Measurements from ENCODE around the gene GATD1. TPM values are rescaled to one million over a fixed set of nuclear protein-coding genes. Genes with fewer than 3 reads are reported as not detected.

The GATD1 gene
- total and polyA plus RNA-seq, 9 of the 15 experiments (the other 6 are each of a cell fraction or from before 2014, with no cell fraction given), result 2.8 to 144 (median 36.9) TPM

- WGBS (ENCODE audit: insufficient coverage, low coverage, missing lambda C conversion rate), result 91% methylated on average over 21 of the region's 28 CpGs
- DNase-seq (ENCODE audit: extremely low read depth in 1 of 4, low spot score in 3 of 4), result no peak
- no peaks in the 10 kb centered on the region for H4K20me1 ChIP-seq (replicated peaks; ENCODE audit: control insufficient read depth, insufficient read depth, low read length)
- peaks cover 38% of the 10 kb centered on the region; the same call in 1 of the 3 replicates for H3K36me3 ChIP-seq (ENCODE audit: control insufficient read depth, insufficient read depth, low read length)
- H3K4me1 ChIP-seq (replicated peaks in 1 of 2; ENCODE audit: control insufficient read depth in 2 of 2, insufficient read depth in 2 of 2, low read length in 2 of 2), result peaks cover 10 to 93% of the 10 kb centered on the region in 2 experiments; a peak in 4 of 5 replicates
- no peak for FAIRE-seq
- no peaks in the 10 kb centered on the region for H3K27me3 ChIP-seq (ENCODE audit: control insufficient read depth in 2 of 2, insufficient read depth in 2 of 2, low read length in 2 of 2)
- BruUV-seq (replicated peaks), result no TSS peak
- ATAC-seq, result no peak
- no peaks in the 10 kb centered on the region for H3K9me3 ChIP-seq (replicated peaks; ENCODE audit: control insufficient read depth, insufficient read depth, low read depth, low read length)
- H2AFZ ChIP-seq (ENCODE audit: low read depth, low read length), result no peak overlapping the region
- no peak overlapping the region for H3K4me3 ChIP-seq
- POLR2A ChIA-PET, result interaction anchor here (0.6 to 1.1 kb wide), 4 partner anchors 24 to 111 kb away, joined by 3 to 4 read pairs (median 4); no protein-coding TSS in a partner anchor
- intact Hi-C loops (cut with micrococcal nuclease), result no loop called here
- no peak overlapping the region for H3K4me2 ChIP-seq (ENCODE audit: insufficient read depth, low read length)
- no peak overlapping the region for H3K27ac ChIP-seq (ENCODE audit: extremely low read depth, low read depth, low read length)
- in situ Hi-C loops (cut with MboI), result no loop called here
- no peaks in the 10 kb centered on the region for H3K9me1 ChIP-seq (ENCODE audit: control insufficient read depth, insufficient read depth, low read length)
- CTCF ChIA-PET (ENCODE audit: low intra/inter-chr PET ratio), result no interaction called here
- peaks cover 22% of the 10 kb centered on the region for H3K79me2 ChIP-seq (ENCODE audit: control insufficient read depth, insufficient read depth, low read length)
- H3K9ac ChIP-seq (ENCODE audit: insufficient read depth in 1 of 2, low read depth in 2 of 2, low read length in 2 of 2), result peak overlapping the region in 1 of 2 experiments; percentile 97; a peak in 2 of 4 replicates
- TF ChIP-seq, protein P1, sequence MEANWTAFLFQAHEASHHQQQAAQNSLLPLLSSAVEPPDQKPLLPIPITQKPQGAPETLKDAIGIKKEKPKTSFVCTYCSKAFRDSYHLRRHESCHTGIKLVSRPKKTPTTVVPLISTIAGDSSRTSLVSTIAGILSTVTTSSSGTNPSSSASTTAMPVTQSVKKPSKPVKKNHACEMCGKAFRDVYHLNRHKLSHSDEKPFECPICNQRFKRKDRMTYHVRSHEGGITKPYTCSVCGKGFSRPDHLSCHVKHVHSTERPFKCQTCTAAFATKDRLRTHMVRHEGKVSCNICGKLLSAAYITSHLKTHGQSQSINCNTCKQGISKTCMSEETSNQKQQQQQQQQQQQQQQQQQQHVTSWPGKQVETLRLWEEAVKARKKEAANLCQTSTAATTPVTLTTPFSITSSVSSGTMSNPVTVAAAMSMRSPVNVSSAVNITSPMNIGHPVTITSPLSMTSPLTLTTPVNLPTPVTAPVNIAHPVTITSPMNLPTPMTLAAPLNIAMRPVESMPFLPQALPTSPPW (CRISPR knock-in tag; IDR thresholded peaks at IDR 0.05), result no peak
- TF ChIP-seq ZNF124 (CRISPR knock-in tag; IDR thresholded peaks at IDR 0.05), result no peak
- TF ChIP-seq ZBTB7A (IDR thresholded peaks at IDR 0.05; ENCODE audit: borderline replicate concordance, control insufficient read depth, low read depth, low read length), result no peak
- TF ChIP-seq, protein P2, sequence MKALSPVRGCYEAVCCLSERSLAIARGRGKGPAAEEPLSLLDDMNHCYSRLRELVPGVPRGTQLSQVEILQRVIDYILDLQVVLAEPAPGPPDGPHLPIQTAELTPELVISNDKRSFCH (CRISPR knock-in tag; IDR thresholded peaks at IDR 0.05), result no peak
- TF ChIP-seq, protein P2 (tag; IDR thresholded peaks at IDR 0.05), result no peak
- TF ChIP-seq RBM14 (IDR thresholded peaks at IDR 0.05; ENCODE audit: borderline replicate concordance, insufficient read depth, low read depth, low read length), result no peak
- no peak for TF ChIP-seq NFATC3 (IDR thresholded peaks at IDR 0.05)
- TF ChIP-seq, protein P3, sequence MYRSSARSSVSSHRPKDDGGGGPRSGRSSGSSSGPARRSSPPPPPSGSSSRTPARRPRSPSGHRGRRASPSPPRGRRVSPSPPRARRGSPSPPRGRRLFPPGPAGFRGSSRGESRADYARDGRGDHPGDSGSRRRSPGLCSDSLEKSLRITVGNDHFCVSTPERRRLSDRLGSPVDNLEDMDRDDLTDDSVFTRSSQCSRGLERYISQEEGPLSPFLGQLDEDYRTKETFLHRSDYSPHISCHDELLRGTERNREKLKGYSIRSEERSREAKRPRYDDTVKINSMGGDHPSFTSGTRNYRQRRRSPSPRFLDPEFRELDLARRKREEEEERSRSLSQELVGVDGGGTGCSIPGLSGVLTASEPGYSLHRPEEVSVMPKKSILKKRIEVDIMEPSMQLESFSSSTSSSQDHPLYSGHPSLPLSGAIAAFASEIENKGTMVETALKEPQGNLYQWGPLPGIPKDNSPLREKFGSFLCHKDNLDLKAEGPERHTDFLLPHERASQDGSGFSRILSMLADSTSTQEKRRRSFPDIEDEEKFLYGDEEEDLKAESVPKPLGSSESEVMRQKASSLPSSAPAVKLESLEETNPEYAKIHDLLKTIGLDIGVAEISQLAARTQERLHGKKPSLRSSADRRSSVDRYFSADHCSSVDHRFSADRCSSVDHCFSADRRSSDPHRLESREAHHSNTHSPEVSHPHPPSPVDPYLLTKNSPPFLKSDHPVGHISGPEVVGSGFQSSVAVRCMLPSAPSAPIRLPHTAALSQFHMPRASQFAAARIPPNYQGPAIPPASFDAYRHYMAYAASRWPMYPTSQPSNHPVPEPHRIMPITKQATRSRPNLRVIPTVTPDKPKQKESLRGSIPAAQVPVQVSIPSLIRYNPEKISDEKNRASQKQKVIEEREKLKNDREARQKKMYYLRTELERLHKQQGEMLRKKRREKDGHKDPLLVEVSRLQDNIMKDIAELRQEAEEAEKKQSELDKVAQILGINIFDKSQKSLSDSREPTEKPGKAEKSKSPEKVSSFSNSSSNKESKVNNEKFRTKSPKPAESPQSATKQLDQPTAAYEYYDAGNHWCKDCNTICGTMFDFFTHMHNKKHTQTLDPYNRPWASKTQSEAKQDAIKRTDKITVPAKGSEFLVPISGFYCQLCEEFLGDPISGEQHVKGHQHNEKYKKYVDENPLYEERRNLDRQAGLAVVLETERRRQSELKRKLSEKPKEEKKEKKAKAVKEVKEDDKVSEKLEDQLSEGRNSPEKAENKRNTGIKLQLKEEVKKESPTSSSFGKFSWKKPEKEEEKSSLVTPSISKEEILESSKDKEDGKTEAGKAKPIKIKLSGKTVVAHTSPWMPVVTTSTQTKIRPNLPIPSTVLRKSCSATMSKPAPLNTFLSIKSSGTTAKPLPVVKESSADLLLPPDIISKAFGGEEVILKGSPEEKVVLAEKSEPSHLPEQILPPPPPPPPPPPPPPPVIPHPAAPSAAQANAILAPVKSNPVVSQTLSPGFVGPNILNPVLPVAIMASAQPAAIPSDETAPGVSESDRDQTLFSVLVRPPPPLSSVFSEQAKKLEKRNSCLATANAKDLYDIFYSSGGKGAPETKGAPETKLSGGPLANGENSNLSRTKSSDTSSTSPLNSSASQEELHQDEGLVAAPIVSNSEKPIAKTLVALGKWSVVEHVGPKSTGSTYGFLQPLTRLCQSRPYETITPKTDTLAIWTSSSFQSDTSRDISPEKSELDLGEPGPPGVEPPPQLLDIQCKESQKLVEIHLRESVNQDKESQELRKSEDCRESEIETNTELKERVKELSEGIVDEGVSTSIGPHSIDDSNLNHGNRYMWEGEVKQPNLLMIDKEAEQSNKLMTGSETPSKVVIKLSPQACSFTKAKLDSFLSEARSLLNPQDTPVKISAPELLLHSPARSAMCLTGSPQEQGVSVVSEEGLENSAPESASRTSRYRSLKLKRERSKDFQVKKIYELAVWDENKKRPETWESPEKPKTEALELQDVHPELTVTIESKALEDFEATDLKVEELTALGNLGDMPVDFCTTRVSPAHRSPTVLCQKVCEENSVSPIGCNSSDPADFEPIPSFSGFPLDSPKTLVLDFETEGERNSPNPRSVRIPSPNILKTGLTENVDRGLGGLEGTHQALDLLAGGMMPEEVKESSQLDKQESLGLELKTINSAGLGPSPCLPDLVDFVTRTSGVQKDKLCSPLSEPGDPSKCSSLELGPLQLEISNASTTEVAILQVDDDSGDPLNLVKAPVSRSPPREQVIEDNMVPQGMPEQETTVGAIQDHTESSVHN (IDR thresholded peaks at IDR 0.05; ENCODE audit: borderline replicate concordance in 1 of 2, low read depth in 1 of 2), result no peak
- TF ChIP-seq HMBOX1 (IDR thresholded peaks at IDR 0.05), result no peak
Measured at GRCh38 chr11:802693-803466, 25.6 kb upstream of the GATD1 start.

Measured in K562 (cell line).